ENCODE measurements around the gene MCCD1.
A peak's percentile ranks its signal among the peaks of the same experiment; 100 is the strongest.

Gene MCCD1

GRCh38 chr6:31513456-31514165 is 15.2 kb upstream of the MCCD1 start:
- no peak for DNase-seq

GRCh38 chr6:31521835-31522234 is 6.9 kb upstream of the MCCD1 start:
- no peak for DNase-seq

GRCh38 chr6:31525553-31525931 is 3.2 kb upstream of the MCCD1 start:
- DNase-seq = no peak

GRCh38 chr6:31525932-31526591 is 2.7 kb upstream of the MCCD1 start:
- DNase-seq = no peak

GRCh38 chr6:31528307-31528777 is 420 bp upstream of the MCCD1 start:
- no peak for DNase-seq

- DNase-seq = no peak
These were observed 778 bp downstream of the MCCD1 start for GRCh38 chr6:31529329-31530150.

- no peak for DNase-seq
These were observed 1.9 kb downstream of the MCCD1 start for GRCh38 chr6:31530659-31531058.

- DNase-seq = no peak
These were observed 2.4 kb downstream of the MCCD1 start for GRCh38 chr6:31531162-31531561.

- DNase-seq = no peak
These were observed 3.2 kb downstream of the MCCD1 start for GRCh38 chr6:31531771-31532643.

GRCh38 chr6:31532644-31533454 is 4.1 kb downstream of the MCCD1 start:
- no peak for DNase-seq

GRCh38 chr6:31533455-31533841 is 4.7 kb downstream of the MCCD1 start:
- no peak for DNase-seq

- no peak for DNase-seq
These were observed 5.2 kb downstream of the MCCD1 start for GRCh38 chr6:31534011-31534410.

GRCh38 chr6:31534521-31535040 is 5.8 kb downstream of the MCCD1 start:
- no peak for DNase-seq

- no peak for DNase-seq
These were observed 7.0 kb downstream of the MCCD1 start for GRCh38 chr6:31535538-31536324.

GRCh38 chr6:31538805-31539400 is 10.1 kb downstream of the MCCD1 start:
- no peak for DNase-seq

- no peak for DNase-seq
These were observed 11.9 kb downstream of the MCCD1 start for GRCh38 chr6:31540640-31541039.

GRCh38 chr6:31541059-31541657 is 12.4 kb downstream of the MCCD1 start:
- peak; percentile 78 for DNase-seq

GRCh38 chr6:31541658-31542521 is 13.1 kb downstream of the MCCD1 start, which contains the start of gene DDX39B:
Gene DDX39B (minus strand): TSS chr6:31542003. CDS start chr6:31540532, 1,471 bp downstream.
- peak; percentile 94 for DNase-seq

GRCh38 chr6:31543639-31544038 is 14.9 kb downstream of the MCCD1 start:
- DNase-seq = no peak

Measured in stimulated activated CD4-positive, alpha-beta T cell treated with anti-CD3 and anti-CD28 coated beads, Interleukin-15, amount 100 ng/mL, for 24 hours (primary cell).